ENCODE data around the gene SPON1. TPM values are rescaled to one million over a fixed set of nuclear protein-coding genes. Genes with fewer than 3 reads are reported as not detected.

Gene SPON1
- total RNA-seq, 1 experiment from 2014 or later = 46.9 TPM

DNA sequence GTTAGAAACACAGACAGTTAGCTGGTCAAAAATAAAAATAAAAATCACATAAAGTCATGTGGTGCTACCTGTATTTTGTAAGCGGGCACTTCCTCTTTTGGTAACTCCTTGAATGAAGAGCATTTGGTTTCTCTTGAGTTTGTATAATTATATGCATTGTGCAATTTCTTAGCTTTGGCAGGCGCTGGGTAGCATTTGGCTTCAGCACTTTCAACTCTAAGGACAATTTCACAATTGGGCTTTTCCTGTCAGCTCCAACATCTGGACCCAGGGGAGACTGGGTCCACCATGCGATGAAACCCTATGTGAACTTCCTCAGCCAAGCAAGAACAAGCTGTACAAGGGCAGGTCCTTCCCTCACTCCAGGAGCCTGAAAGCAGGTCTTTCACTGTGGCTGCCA lies 227.4 kb downstream of the SPON1 start:
- no peak for DNase-seq
- peaks cover 7% of the 10 kb centered on the region for H3K36me3 Mint-ChIP-seq (ENCODE audit: insufficient read depth, unreplicated experiment)

DNA sequence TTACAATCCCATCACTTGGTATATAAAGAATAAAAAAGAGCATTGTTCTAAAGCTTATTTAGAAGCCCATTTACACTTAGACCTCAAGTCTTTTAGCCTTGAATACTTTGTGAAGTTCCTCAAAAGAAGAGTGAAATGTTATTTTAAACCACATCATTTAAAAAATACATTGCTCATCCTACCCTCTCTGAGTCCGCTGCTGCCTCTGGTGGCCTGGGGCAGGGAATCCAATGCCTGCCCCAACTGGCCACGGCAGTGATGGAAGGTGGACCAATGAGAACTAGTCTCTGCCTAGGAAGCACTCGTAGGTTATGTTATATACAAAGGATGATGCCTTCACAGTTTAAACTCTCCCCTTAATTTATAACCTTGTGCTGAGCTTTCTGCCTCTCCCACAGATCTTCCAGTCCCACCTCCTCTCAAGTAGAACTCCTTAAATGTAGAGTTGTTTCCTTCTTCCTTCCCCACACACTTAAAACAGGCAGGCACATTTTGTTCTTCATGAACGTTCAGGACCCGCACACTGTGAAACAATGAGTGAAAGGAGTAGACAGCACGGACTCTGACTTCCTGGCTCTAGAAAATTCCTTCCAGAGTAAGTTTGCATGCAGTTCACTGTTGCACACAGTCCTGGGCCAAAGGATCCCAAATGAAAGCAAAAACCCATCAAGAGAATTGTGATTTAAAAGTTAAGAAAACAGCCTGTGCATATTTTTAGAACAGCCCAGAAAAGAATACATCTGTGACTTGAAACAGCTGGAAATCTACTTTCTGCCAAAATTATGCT lies 228.7 kb downstream of the SPON1 start:
- peaks cover 7% of the 10 kb centered on the region for H3K36me3 Mint-ChIP-seq (ENCODE audit: insufficient read depth, unreplicated experiment)
- DNase-seq = no peak
- Histone ChIP-seq H3K4me3 (ENCODE audit: low read depth, low read length) (no peak overlapping the region), H3K27me3 (replicated peaks; ENCODE audit: control insufficient read depth, insufficient read depth, low read length) (no peaks in the 10 kb centered on the region), H3K36me3 (ENCODE audit: control insufficient read depth, insufficient read depth, low read length) (no peaks in the 10 kb centered on the region), H3K9me3 (no peaks in the 10 kb centered on the region), H3K4me1 (no peaks in the 10 kb centered on the region)
- H3K4me1 Mint-ChIP-seq (ENCODE audit: low read depth, unreplicated experiment) = no peaks in the 10 kb centered on the region
- CTCF ChIA-PET = no interaction called here
- no TSS peak for BruUV-seq (replicated peaks)
- TF ChIP-seq, protein P1, sequence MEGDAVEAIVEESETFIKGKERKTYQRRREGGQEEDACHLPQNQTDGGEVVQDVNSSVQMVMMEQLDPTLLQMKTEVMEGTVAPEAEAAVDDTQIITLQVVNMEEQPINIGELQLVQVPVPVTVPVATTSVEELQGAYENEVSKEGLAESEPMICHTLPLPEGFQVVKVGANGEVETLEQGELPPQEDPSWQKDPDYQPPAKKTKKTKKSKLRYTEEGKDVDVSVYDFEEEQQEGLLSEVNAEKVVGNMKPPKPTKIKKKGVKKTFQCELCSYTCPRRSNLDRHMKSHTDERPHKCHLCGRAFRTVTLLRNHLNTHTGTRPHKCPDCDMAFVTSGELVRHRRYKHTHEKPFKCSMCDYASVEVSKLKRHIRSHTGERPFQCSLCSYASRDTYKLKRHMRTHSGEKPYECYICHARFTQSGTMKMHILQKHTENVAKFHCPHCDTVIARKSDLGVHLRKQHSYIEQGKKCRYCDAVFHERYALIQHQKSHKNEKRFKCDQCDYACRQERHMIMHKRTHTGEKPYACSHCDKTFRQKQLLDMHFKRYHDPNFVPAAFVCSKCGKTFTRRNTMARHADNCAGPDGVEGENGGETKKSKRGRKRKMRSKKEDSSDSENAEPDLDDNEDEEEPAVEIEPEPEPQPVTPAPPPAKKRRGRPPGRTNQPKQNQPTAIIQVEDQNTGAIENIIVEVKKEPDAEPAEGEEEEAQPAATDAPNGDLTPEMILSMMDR (IDR thresholded peaks at IDR 0.05; ENCODE audit: insufficient read depth in 1 of 2, low read depth in 1 of 2, low read length in 1 of 2, severe bottlenecking in 1 of 2, unreplicated experiment in 1 of 2) = no peak
- no peaks in the 10 kb centered on the region for H3K27me3 Mint-ChIP-seq (ENCODE audit: insufficient read depth, unreplicated experiment)
- no peak overlapping the region for H3K27ac Mint-ChIP-seq (ENCODE audit: unreplicated experiment)
- intact Hi-C loops (cut with micrococcal nuclease; ENCODE audit: unreplicated experiment) = no loop called here
- no peak overlapping the region for H3K4me3 Mint-ChIP-seq (ENCODE audit: unreplicated experiment)
- POLR2A ChIA-PET = no interaction called here
- no peaks in the 10 kb centered on the region for H3K9me3 Mint-ChIP-seq (ENCODE audit: unreplicated experiment)

More for the DNA sequence above, 227.4 kb downstream of the SPON1 start:
- Histone ChIP-seq H3K4me3 (ENCODE audit: low read depth, low read length) (no peak overlapping the region), H3K4me1 (no peaks in the 10 kb centered on the region), H3K36me3 (ENCODE audit: control insufficient read depth, insufficient read depth, low read length) (no peaks in the 10 kb centered on the region), H3K27me3 (replicated peaks; ENCODE audit: control insufficient read depth, insufficient read depth, low read length) (no peaks in the 10 kb centered on the region), H3K9me3 (no peaks in the 10 kb centered on the region)
- intact Hi-C loops (cut with micrococcal nuclease; ENCODE audit: unreplicated experiment) = no loop called here
- TF ChIP-seq, protein P1 (IDR thresholded peaks at IDR 0.05; ENCODE audit: insufficient read depth in 1 of 2, low read depth in 1 of 2, low read length in 1 of 2, severe bottlenecking in 1 of 2, unreplicated experiment in 1 of 2) = no peak
- H3K4me1 Mint-ChIP-seq (ENCODE audit: low read depth, unreplicated experiment) = no peaks in the 10 kb centered on the region
- ChIA-PET POLR2A (no interaction called here), CTCF (interaction anchor here (0.6 kb wide), 1 partner anchor 314 kb away, joined by 3 read pairs; no protein-coding TSS in a partner anchor)
- no TSS peak for BruUV-seq (replicated peaks)
- no peaks in the 10 kb centered on the region for H3K9me3 Mint-ChIP-seq (ENCODE audit: unreplicated experiment)
- H3K27me3 Mint-ChIP-seq (ENCODE audit: insufficient read depth, unreplicated experiment) = no peaks in the 10 kb centered on the region
- H3K27ac Mint-ChIP-seq (ENCODE audit: unreplicated experiment) = no peak overlapping the region
- H3K4me3 Mint-ChIP-seq (ENCODE audit: unreplicated experiment) = no peak overlapping the region

- Histone ChIP-seq H3K27me3 (replicated peaks; ENCODE audit: control insufficient read depth, insufficient read depth, low read length) (no peaks in the 10 kb centered on the region), H3K4me3 (ENCODE audit: low read depth, low read length) (no peak overlapping the region), H3K9me3 (no peaks in the 10 kb centered on the region), H3K4me1 (no peaks in the 10 kb centered on the region), H3K36me3 (ENCODE audit: control insufficient read depth, insufficient read depth, low read length) (no peaks in the 10 kb centered on the region)
- Mint-ChIP-seq H3K27me3 (ENCODE audit: insufficient read depth, unreplicated experiment) (no peaks in the 10 kb centered on the region), H3K36me3 (ENCODE audit: insufficient read depth, unreplicated experiment) (peaks cover 7% of the 10 kb centered on the region), H3K4me3 (ENCODE audit: unreplicated experiment) (no peak overlapping the region), H3K4me1 (ENCODE audit: low read depth, unreplicated experiment) (no peaks in the 10 kb centered on the region), H3K9me3 (ENCODE audit: unreplicated experiment) (no peaks in the 10 kb centered on the region), H3K27ac (ENCODE audit: unreplicated experiment) (no peak overlapping the region)
- no peak for DNase-seq
- intact Hi-C loops (cut with micrococcal nuclease; ENCODE audit: unreplicated experiment) = no loop called here
- BruUV-seq (replicated peaks) = no TSS peak
- POLR2A ChIA-PET = no interaction called here
- CTCF ChIA-PET = no interaction called here
- TF ChIP-seq, protein P1 (IDR thresholded peaks at IDR 0.05; ENCODE audit: insufficient read depth in 1 of 2, low read depth in 1 of 2, low read length in 1 of 2, severe bottlenecking in 1 of 2, unreplicated experiment in 1 of 2) = no peak
Observed at GRCh38 chr11:14193644-14194043, 231.1 kb downstream of the SPON1 start.
